NT2/D1 (cell line): ENCODE measurements around the gene FBH1.

Source experiments
- SUZ12 ChIP-seq: IDR thresholded peaks from 2 replicates; pipeline ENCODE4 v1.6.1; 2011; ENCODE audit not compliant: insufficient read length, insufficient read depth; ENCODE audit errors: extremely low read depth
- YY1 ChIP-seq: IDR thresholded peaks from 2 replicates; pipeline ENCODE4 v1.6.1; 2011; ENCODE audit not compliant: insufficient read length, insufficient read depth
- ZNF274 ChIP-seq: IDR thresholded peaks from 2 replicates; pipeline ENCODE4 v1.6.1; 2011; ENCODE audit warnings: mild to moderate bottlenecking, low read depth, low read length

DNA sequence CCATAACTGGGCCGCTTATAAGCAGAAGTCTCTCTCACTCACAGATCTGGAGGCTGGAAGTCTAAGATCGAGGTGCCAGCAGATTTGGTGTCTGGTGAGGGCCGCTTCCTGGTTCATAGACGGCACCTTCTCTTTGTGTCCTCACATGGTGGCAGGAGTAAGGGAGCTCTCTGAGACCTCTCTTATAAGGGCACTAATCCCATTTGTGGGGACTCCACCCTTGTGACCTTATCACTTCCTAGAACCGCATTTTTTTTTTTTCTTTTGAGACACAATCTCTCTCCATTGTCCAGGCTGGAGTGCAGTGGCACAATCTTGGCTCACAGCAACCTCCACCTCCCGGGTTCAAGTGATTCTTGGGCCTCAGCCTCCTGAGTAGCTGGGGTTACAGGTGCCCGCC lies 8.1 kb downstream of the FBH1 start:
- TF ChIP-seq YY1: no peak
- TF ChIP-seq ZNF274: no peak
- no peak for TF ChIP-seq SUZ12
